ENCODE measurements around the gene CCNY. TPM values are rescaled to one million over a fixed set of nuclear protein-coding genes. Genes with fewer than 3 reads are reported as not detected.

Gene CCNY
- total and polyA plus RNA-seq, 8 donors: 10.6 to 41.7 (median 26.6) TPM

DNA sequence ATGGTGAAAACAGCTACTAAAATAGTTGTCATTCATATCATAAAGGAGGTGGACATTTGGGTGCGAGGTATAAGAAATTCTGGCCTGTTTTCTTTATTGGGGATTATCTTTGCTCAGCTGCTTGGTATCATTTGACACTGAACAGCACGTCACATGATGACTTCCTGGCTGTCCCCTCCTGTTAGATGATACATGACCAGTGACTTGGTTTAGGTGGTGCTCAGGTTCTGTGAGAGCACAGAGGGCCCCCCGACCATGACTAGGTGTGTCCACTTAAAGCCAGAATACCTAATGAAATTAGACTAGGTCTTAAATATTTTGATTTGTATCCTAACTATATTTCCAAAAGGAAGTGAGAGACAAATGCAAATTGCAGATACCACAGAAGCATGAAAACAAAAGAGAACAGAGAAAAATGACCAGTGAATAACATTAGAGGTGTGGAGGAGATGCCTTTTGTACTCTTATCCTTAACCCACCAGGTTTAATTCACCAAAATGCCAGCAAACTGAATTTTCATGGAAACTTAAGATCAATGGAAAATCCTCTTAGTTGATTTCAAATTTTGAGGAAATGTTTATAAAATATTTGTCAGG lies 218.2 kb downstream of the CCNY start:
- H3K36me3 ChIP-seq: peaks cover 0 to 13% (median 0%) of the 10 kb centered on the region in 3 donors
- H3K9me3 ChIP-seq: no peaks in the 10 kb centered on the region
- H3K4me3 ChIP-seq: no peak overlapping the region
- DNase-seq (no peak), ATAC-seq (no peak), FAIRE-seq (no peak)
- intact Hi-C loops (cut with DNase I): no loop called here
- H3K4me1 ChIP-seq: no peaks in the 10 kb centered on the region
- TF ChIP-seq, protein P1, sequence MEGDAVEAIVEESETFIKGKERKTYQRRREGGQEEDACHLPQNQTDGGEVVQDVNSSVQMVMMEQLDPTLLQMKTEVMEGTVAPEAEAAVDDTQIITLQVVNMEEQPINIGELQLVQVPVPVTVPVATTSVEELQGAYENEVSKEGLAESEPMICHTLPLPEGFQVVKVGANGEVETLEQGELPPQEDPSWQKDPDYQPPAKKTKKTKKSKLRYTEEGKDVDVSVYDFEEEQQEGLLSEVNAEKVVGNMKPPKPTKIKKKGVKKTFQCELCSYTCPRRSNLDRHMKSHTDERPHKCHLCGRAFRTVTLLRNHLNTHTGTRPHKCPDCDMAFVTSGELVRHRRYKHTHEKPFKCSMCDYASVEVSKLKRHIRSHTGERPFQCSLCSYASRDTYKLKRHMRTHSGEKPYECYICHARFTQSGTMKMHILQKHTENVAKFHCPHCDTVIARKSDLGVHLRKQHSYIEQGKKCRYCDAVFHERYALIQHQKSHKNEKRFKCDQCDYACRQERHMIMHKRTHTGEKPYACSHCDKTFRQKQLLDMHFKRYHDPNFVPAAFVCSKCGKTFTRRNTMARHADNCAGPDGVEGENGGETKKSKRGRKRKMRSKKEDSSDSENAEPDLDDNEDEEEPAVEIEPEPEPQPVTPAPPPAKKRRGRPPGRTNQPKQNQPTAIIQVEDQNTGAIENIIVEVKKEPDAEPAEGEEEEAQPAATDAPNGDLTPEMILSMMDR (IDR thresholded peaks at IDR 0.05): no peak
- H3K27me3 ChIP-seq: no peaks in the 10 kb centered on the region
- WGBS, 2 donors: 88 to 92% methylated on average over 3 of the region's 3 CpGs
- no peak overlapping the region for H3K27ac ChIP-seq

DNA sequence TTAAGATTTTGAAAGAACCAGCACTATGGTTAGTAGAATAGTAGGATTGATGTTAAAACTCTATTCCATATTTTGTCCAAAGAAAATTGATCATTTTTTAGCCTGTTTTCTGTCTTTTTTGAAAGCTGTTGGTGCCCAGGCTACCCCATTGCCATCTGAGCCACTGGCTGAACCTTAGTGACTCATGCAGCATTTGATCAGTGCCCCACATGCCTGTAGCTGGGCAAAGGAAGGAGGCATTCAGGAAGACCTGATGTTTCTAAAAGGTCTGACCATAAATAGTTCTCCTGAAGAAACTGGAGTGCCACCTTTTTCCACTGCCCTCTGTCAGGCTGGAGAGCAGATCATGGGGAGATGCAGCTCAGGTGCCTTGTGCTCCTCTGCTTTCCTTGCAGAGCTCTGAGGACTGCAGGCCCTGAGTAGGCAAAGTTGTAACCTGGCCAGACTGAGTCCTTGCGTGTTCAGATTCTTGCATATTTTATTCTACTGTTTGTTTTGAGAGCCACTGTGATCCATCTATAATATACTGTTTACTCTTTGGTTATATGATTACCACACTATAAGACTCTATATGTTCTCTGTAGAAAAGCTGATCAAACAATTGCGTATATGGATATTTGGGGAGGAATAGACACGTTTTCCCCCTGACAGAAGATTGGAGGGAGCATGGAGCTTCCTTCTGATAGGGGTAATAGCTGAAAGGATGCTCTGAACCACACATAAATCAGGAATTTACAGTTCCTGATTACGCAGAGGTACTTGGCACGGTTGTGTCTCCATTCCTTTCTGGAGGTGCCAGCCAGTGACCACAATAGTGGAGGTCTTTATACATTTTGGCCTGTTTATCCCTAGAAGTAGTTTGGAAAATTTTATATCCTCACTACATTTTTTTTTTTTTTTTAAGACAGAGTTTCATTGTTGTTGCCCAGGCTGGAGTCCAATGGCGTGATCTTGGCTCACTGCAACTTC lies 219.9 kb downstream of the CCNY start:
- H3K4me1 ChIP-seq: no peaks in the 10 kb centered on the region
- no peak overlapping the region for H3K4me3 ChIP-seq
- intact Hi-C loops (cut with DNase I): no loop called here
- H3K9me3 ChIP-seq: no peaks in the 10 kb centered on the region
- WGBS, 2 donors: 91 to 94% methylated on average over 6 of the region's 6 CpGs
- no peaks in the 10 kb centered on the region for H3K27me3 ChIP-seq
- H3K36me3 ChIP-seq: peaks cover 0 to 13% (median 0%) of the 10 kb centered on the region in 3 donors
- ATAC-seq: no peak
- DNase-seq: no peak
- no peak for FAIRE-seq
- H3K27ac ChIP-seq: no peak overlapping the region
- TF ChIP-seq, protein P1 (IDR thresholded peaks at IDR 0.05): no peak

DNA sequence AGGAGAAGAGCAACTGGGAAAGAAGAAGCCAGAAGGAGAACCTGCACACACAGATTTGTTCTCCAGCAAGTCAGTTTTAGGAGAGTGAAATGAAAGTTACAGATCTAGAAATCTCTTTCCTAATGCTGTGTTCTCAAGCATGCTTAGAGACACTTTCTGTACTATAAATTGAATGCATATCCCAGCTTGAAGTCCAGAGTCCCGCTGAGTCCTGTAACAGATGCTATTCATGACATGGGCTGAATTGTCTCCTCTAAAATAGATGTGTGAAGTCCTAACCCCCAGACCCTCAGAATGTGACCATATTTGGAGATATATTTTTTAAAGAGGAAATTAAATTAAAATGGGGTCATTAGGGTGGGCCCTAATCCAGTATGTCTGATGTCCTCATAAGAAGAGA lies 222.0 kb downstream of the CCNY start:
- H3K27me3 ChIP-seq: no peaks in the 10 kb centered on the region
- no peaks in the 10 kb centered on the region for H3K9me3 ChIP-seq
- no peak for DNase-seq
- TF ChIP-seq, protein P1 (IDR thresholded peaks at IDR 0.05): no peak
- WGBS, 2 donors: 89 to 96% methylated on average over 1 of the region's 1 CpG
- intact Hi-C loops (cut with DNase I): no loop called here
- peaks cover 0 to 11% (median 0%) of the 10 kb centered on the region in 3 donors for H3K36me3 ChIP-seq
- H3K27ac ChIP-seq: no peak overlapping the region
- H3K4me3 ChIP-seq: no peak overlapping the region
- no peak for ATAC-seq
- no peak for FAIRE-seq
- no peaks in the 10 kb centered on the region for H3K4me1 ChIP-seq

GRCh38 chr10:35559416-35559815 lies 223.1 kb downstream of the CCNY start:
- DNase-seq: no peak
- ATAC-seq: no peak
- Histone ChIP-seq H3K9me3 (no peaks in the 10 kb centered on the region), H3K27me3 (no peaks in the 10 kb centered on the region), H3K4me3 (no peak overlapping the region), H3K27ac (no peak overlapping the region), H3K36me3 (no peaks in the 10 kb centered on the region), H3K4me1 (no peaks in the 10 kb centered on the region)
- FAIRE-seq: no peak
- intact Hi-C loops (cut with DNase I): no loop called here
- TF ChIP-seq, protein P1 (IDR thresholded peaks at IDR 0.05): no peak
- WGBS, 2 donors: 96 to 97% methylated on average over 5 of the region's 5 CpGs
